PC-9 (cell line): ENCODE results near the gene CCDC136. TPM values are rescaled to one million over a fixed set of nuclear protein-coding genes. Genes with fewer than 3 reads are reported as not detected.

ENCODE experiments used
- BruUV-seq: library from RNA; stranded (reverse); fragments of 400-500 nt; replicated peaks from 2 replicates; lab custom pipeline; 2021; lab: Mats Ljungman, UMichigan
- CTCF ChIA-PET: fragments of 300-600 bp; sonication (Branson Sonifier 250); formaldehyde crosslinking; loops from one replicate; lab custom pipeline; 2022; ENCODE audit warnings: antibody characterized with exemption; lab: Charles Lee
- POLR2A ChIA-PET: fragments of 300-600 bp; sonication (Branson Sonifier 250); formaldehyde crosslinking; loops from one replicate; lab custom pipeline; 2022; ENCODE audit warnings: antibody characterized with exemption; ENCODE audit not compliant: unreplicated experiment; lab: Charles Lee
- DNase-seq, 2 experiments: peaks; one replicate each; pipeline versions ENCODE4 v3.0.0 to v3.0.0-alpha.2; 2015 to 2022; ENCODE audit warnings: mixed read lengths in 1 of 2
- H2AFZ ChIP-seq: fragments of 200-600 bp; sonication (generic); 2 replicates; pipeline ENCODE4 v1.8.1; 2017; ENCODE audit warnings: antibody characterized with exemption
- H3F3A ChIP-seq: fragments of 200-600 bp; sonication (generic); 2 replicates; pipeline ENCODE4 v1.8.1; 2017; ENCODE audit warnings: antibody characterized with exemption, mild to moderate bottlenecking, low read depth; ENCODE audit not compliant: insufficient read depth
- H3K27ac ChIP-seq: fragments of 200-600 bp; sonication (generic); 2 replicates; pipeline ENCODE4 v1.6.1; 2016; ENCODE audit warnings: mixed run types
- H3K27me3 ChIP-seq: fragments of 200-600 bp; sonication (generic); 2 replicates; pipeline ENCODE4 v1.6.1; 2016; ENCODE audit warnings: low read depth, mixed run types; ENCODE audit not compliant: insufficient read depth
- H3K36me3 ChIP-seq: fragments of 200-600 bp; sonication (generic); 2 replicates; pipeline ENCODE4 v1.6.1; 2016; ENCODE audit warnings: low read depth, mixed run types
- H3K4me1 ChIP-seq: fragments of 200-600 bp; sonication (generic); replicated peaks from 2 replicates; pipeline ENCODE4 v1.6.1; 2016; ENCODE audit warnings: mixed run types; ENCODE audit not compliant: insufficient read depth
- H3K4me2 ChIP-seq: fragments of 200-600 bp; sonication (generic); 2 replicates; pipeline ENCODE4 v1.6.1; 2017; ENCODE audit warnings: mixed run types
- H3K4me3 ChIP-seq: fragments of 200-600 bp; sonication (generic); 2 replicates; pipeline ENCODE4 v1.6.1; 2016; ENCODE audit warnings: mixed run types
- H3K79me2 ChIP-seq: fragments of 200-600 bp; sonication (generic); 2 replicates; pipeline ENCODE4 v1.6.1; 2017; ENCODE audit warnings: low read depth, mixed run types
- H3K9me2 ChIP-seq: fragments of 200-600 bp; sonication (generic); 2 replicates; pipeline ENCODE4 v1.8.1; 2017; ENCODE audit warnings: mild to moderate bottlenecking; ENCODE audit not compliant: insufficient read depth
- H3K9me3 ChIP-seq: fragments of 200-600 bp; sonication (generic); 2 replicates; pipeline ENCODE4 v1.8.1; 2016; ENCODE audit warnings: low read depth; ENCODE audit not compliant: insufficient read depth
- H4K20me1 ChIP-seq: fragments of 200-600 bp; sonication (generic); 2 replicates; pipeline ENCODE4 v1.8.1; 2017; ENCODE audit not compliant: insufficient read depth
- CTCF ChIP-seq: fragments of 200-600 bp; sonication (generic); conservative IDR thresholded peaks from 2 replicates; pipeline ENCODE4 v1.6.1; 2017; ENCODE audit warnings: mixed run types, antibody characterized with exemption, mild to moderate bottlenecking, moderate library complexity
- EZH2 ChIP-seq: fragments of 200-600 bp; sonication (generic); IDR thresholded peaks from 2 replicates; pipeline ENCODE4 v1.8.0; 2017; ENCODE audit warnings: antibody characterized with exemption, low read depth
- intact Hi-C: fragments of 100-400 bp; cut with micrococcal nuclease; formaldehyde crosslinking; loops from one replicate; pipeline ENCODE4 v1.10.0; 2022; ENCODE audit not compliant: unreplicated experiment
- total RNA-seq: library from RNA; stranded (reverse); gene quantifications from 2 replicates; pipeline ENCODE4 v1.2.3, GENCODE V29; 2021

CCDC136 gene
- total RNA-seq, 1 experiment from 2014 or later, result 7.1 TPM

DNA sequence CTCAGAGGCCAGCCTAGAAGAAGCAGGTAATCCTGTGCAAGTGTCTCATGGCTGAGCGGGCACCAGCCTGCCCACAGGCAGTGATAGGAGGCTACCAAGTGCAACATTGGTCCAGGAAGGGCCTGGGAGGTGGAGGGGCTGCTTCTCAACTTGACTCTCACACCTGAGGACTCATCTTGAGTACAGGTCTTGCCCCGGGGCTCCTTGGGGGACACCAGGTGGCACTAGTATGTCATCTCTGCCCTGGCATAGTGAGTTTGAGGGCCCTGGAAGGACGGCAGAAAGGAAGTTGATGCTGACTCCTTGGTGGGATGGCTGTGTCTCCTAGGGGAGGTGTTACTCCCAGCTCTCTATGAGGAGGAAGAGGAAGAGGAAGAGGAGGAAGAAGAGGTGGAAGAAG, 2.3 kb downstream of the CCDC136 start:
- intact Hi-C loops, result loop anchor here (1.0 to 5.0 kb wide), 3 partner anchors 33 to 86 kb away; partner anchors contain the start of gene ATP6V1F
- TF ChIP-seq CTCF, result peak; percentile 49
- TF ChIP-seq EZH2, result no peak
- Histone ChIP-seq H4K20me1 (no peaks in the 10 kb centered on the region), H3K9me2 (no peaks in the 10 kb centered on the region), H3K27ac (no peak overlapping the region), H3K4me1 (peaks cover 4% of the 10 kb centered on the region; the same call in 1 of the 2 replicates), H3K27me3 (no peaks in the 10 kb centered on the region), H3K79me2 (no peaks in the 10 kb centered on the region), H3K4me3 (no peak overlapping the region), H3K4me2 (no peak overlapping the region), H3F3A (peaks cover 4% of the 10 kb centered on the region; the same call in 1 of the 2 replicates), H3K9me3 (no peaks in the 10 kb centered on the region), H3K36me3 (no peaks in the 10 kb centered on the region), H2AFZ (no peak overlapping the region)
- peak in 1 of 2 experiments; percentile 50 for DNase-seq
- ChIA-PET CTCF (no interaction called here), POLR2A (no interaction called here)
- BruUV-seq, result no TSS peak

GRCh38 chr7:128794436-128794835, 2.7 kb downstream of the CCDC136 start:
- CTCF ChIA-PET, result no interaction called here
- Histone ChIP-seq H3F3A (peaks cover 4% of the 10 kb centered on the region; the same call in 1 of the 2 replicates), H3K4me1 (peaks cover 4% of the 10 kb centered on the region; the same call in 1 of the 2 replicates), H3K9me2 (no peaks in the 10 kb centered on the region), H3K27me3 (no peaks in the 10 kb centered on the region), H3K79me2 (no peaks in the 10 kb centered on the region), H3K36me3 (no peaks in the 10 kb centered on the region), H4K20me1 (no peaks in the 10 kb centered on the region), H3K27ac (no peak overlapping the region), H3K9me3 (no peaks in the 10 kb centered on the region), H3K4me3 (no peak overlapping the region), H3K4me2 (no peak overlapping the region), H2AFZ (no peak overlapping the region)
- POLR2A ChIA-PET, result no interaction called here
- BruUV-seq, result no TSS peak
- TF ChIP-seq CTCF, result no peak
- no peak for TF ChIP-seq EZH2
- no peak for DNase-seq
- intact Hi-C loops, result loop anchor here (1.0 to 5.0 kb wide), 3 partner anchors 33 to 86 kb away; partner anchors contain the start of gene ATP6V1F

DNA sequence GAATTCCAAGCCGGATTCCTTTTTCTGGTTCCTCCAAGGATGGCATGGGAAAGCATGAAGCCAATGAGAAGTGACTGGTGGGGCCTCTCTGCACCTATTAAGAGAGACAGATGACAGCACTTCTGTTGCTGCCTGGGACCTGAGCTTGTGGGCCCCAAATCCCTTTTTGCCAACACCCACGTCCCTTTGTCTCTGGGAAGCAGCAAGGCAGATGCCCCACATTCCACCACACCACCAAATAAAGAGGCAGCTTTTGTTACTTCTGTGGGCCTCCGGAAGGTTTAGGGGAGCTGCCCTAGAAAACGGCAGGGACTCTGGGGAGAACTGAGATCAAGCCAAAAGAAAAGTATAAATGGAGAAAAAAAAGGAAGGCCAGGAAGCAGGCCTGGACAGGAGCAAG, 3.4 kb downstream of the CCDC136 start:
- H3K27ac ChIP-seq, result no peak overlapping the region
- H3K4me2 ChIP-seq, result no peak overlapping the region
- H3F3A ChIP-seq, result peaks cover 4% of the 10 kb centered on the region; the same call in 1 of the 2 replicates
- no peaks in the 10 kb centered on the region for H3K9me3 ChIP-seq
- no peaks in the 10 kb centered on the region for H3K9me2 ChIP-seq
- no TSS peak for BruUV-seq
- no peaks in the 10 kb centered on the region for H4K20me1 ChIP-seq
- intact Hi-C loops, result no loop called here
- CTCF ChIA-PET, result interaction anchor here (0.7 kb wide), 1 partner anchor 20 kb away, joined by 6 read pairs; no protein-coding TSS in a partner anchor
- no peak overlapping the region for H2AFZ ChIP-seq
- TF ChIP-seq EZH2, result no peak
- TF ChIP-seq CTCF, result no peak
- POLR2A ChIA-PET, result interaction anchor here (0.6 kb wide), 1 partner anchor 57 kb away, joined by 3 read pairs; no protein-coding TSS in a partner anchor
- H3K4me3 ChIP-seq, result no peak overlapping the region
- H3K79me2 ChIP-seq, result no peaks in the 10 kb centered on the region
- DNase-seq, result no peak
- H3K36me3 ChIP-seq, result no peaks in the 10 kb centered on the region
- peaks cover 4% of the 10 kb centered on the region; the same call in 1 of the 2 replicates for H3K4me1 ChIP-seq
- no peaks in the 10 kb centered on the region for H3K27me3 ChIP-seq
